Measurements from ENCODE around the gene NOS1AP.

GRCh38 chr1:162141281-162142054 lies 72.0 kb downstream of the NOS1AP start:
- no peak for TF ChIP-seq CTCF (conservative IDR thresholded peaks at IDR 0.05 in 1 of 2, IDR thresholded peaks at IDR 0.05 in 1 of 2; ENCODE audit: extremely low read depth in 1 of 2, insufficient read depth in 1 of 2, low read depth in 1 of 2, low read length in 2 of 2)
- no peak for TF ChIP-seq EZH2 (IDR thresholded peaks at IDR 0.05; ENCODE audit: borderline replicate concordance, low read length)
